K562 (cell line): ENCODE data around the gene MUC22. TPM values are rescaled to one million over a fixed set of nuclear protein-coding genes. Genes with fewer than 3 reads are reported as not detected.

Experiments
- ARID1B ChIP-seq: fragments of 450-650 bp; IDR thresholded peaks from 2 replicates; pipeline ENCODE4 v1.6.1; 2016; ENCODE audit warnings: antibody characterized with exemption, mild to moderate bottlenecking, inconsistent platforms
- ATF2 ChIP-seq: sonication (generic); formaldehyde crosslinking; IDR thresholded peaks from 2 replicates; pipeline ENCODE4 v1.8.1; 2022; ENCODE audit warnings: missing genetic modification reagents
- CSDE1 ChIP-seq, 2 experiments: fragments of 450-650 bp; IDR thresholded peaks; 2 replicates each; pipeline ENCODE4 v1.6.1; 2016; ENCODE audit warnings: mild to moderate bottlenecking in 1 of 2
- MITF ChIP-seq: IDR thresholded peaks from 2 replicates; pipeline ENCODE4 v1.6.1; 2014; ENCODE audit warnings: antibody characterized with exemption
- MNT ChIP-seq, 2 experiments: fragments of 450-650 bp; conservative IDR thresholded peaks; 2 replicates each; pipeline ENCODE4 v1.6.1; 2017; ENCODE audit warnings: mild to moderate bottlenecking in 2 of 2, moderate library complexity in 2 of 2
- MTA2 ChIP-seq: fragments of 450-650 bp; IDR thresholded peaks from 2 replicates; pipeline ENCODE4 v1.6.1; 2016; ENCODE audit warnings: low read depth
- MXD1 ChIP-seq: fragments of 250-450 bp; sonication (Bioruptor Pico); IDR thresholded peaks from 2 replicates; pipeline ENCODE4 v1.8.0; 2021; ENCODE audit warnings: borderline replicate concordance, mild to moderate bottlenecking, moderate library complexity; ENCODE audit not compliant: poor library complexity, severe bottlenecking
- RBM15 ChIP-seq: fragments of 200-400 bp; formaldehyde crosslinking; IDR thresholded peaks from 2 replicates; pipeline ENCODE4 v1.6.1; 2018; ENCODE audit warnings: mild to moderate bottlenecking, low read length, moderate library complexity; ENCODE audit not compliant: insufficient read depth
- SMC3 ChIP-seq: conservative IDR thresholded peaks from 2 replicates; pipeline ENCODE4 v1.6.1; 2011; ENCODE audit warnings: low read depth, low read length, improper control_type of control experiment; ENCODE audit not compliant: insufficient read depth
- ZNF121 ChIP-seq: sonication (generic); formaldehyde crosslinking; conservative IDR thresholded peaks from 2 replicates; pipeline ENCODE4 v1.8.0; 2022; ENCODE audit warnings: missing genetic modification reagents
- ZNF395 ChIP-seq: fragments of 200-800 bp; sonication (Bioruptor generic); IDR thresholded peaks from 2 replicates; pipeline ENCODE4 v1.6.1; 2017; ENCODE audit warnings: missing genetic modification characterization, missing compliant biosample characterization
- ZNF407 ChIP-seq: fragments of 450-650 bp; IDR thresholded peaks from 2 replicates; pipeline ENCODE4 v1.6.1; 2016; ENCODE audit warnings: low read depth
- polyA plus RNA-seq, 8 experiments: library from polyadenylated mRNA; depleted of rRNA in 4 of 8; stranded (reverse) in 5 of 8; unstranded in 3 of 8; fragments of >200 nt; fragmentation: Nextera tagmentation in 2 of 8; fragmentation: Illumina TruSeq in 1 of 8; extraction: Ambion mirVana in 2 of 8; extraction: Trizol in 1 of 8; gene quantifications; 2 replicates each; pipeline versions ENCODE4 v1.2.1 to v1.2.3, GENCODE V29; 2011 to 2014; ENCODE audit warnings: inconsistent platforms in 1 of 8, missing spikeins in 1 of 8
- total RNA-seq, 7 experiments: library from RNA; depleted of rRNA in 6 of 7; stranded (reverse); fragments of >200 nt in 6 of 7; fragmentation: Illumina TruSeq in 2 of 7; extraction: Trizol in 2 of 7; gene quantifications; 2 replicates each; pipeline versions ENCODE4 v1.2.1 to v1.2.3, GENCODE V29; 2011 to 2021; ENCODE audit warnings: low replicate concordance in 1 of 7

The MUC22 gene
- total and polyA plus RNA-seq, 9 of the 15 experiments (the other 6 are each of a cell fraction or from before 2014, with no cell fraction given), result 0.01 to 0.03 TPM; not detected in 7

GRCh38 chr6:31083742-31084354 is 73.6 kb downstream of the MUC22 start (continued):
- TF ChIP-seq MXD1 (CRISPR knock-in tag) (no peak), ZNF395 (CRISPR knock-in tag) (no peak), ARID1B (peak; percentile 68), ZNF407 (no peak), ZNF121 (CRISPR knock-in tag) (no peak), RBM15 (no peak), SMC3 (peak; percentile 58; the same call in 1 of the 2 replicates), MNT (conservative IDR thresholded peaks at IDR 0.05) (0 out of 4 replicates have a peak, but pooled peaks of 1 of the 2 experiments have one; percentile 24), MITF (no peak), MTA2 (no peak), ATF2 (no peak), CSDE1 (IDR thresholded peaks at IDR 0.05) (no peak)
